RWPE2 (cell line): Measurements from ENCODE around the gene CYP1A2.

ENCODE experiments used
- ATAC-seq: fragments of 200-7000 bp; cut with Tn5 transposase; 3 replicates; pipeline ENCODE4 v1.9.1; 2021; ENCODE audit warnings: low read depth
- DNase-seq: peaks from one replicate; pipeline ENCODE4 v3.0.0-alpha.2; 2020; ENCODE audit warnings: low spot score
- H3K27ac ChIP-seq: fragments of 450-650 bp; 2 replicates; pipeline ENCODE4 v1.5.1; 2017; ENCODE audit warnings: mild to moderate bottlenecking; ENCODE audit not compliant: poor library complexity, severe bottlenecking
- H3K27me3 ChIP-seq: fragments of 250-450 bp; sonication (Bioruptor Pico); 2 replicates; pipeline ENCODE4 v1.5.1; 2021; ENCODE audit warnings: mild to moderate bottlenecking, moderate library complexity; ENCODE audit not compliant: insufficient read depth, poor library complexity, severe bottlenecking
- H3K36me3 ChIP-seq: fragments of 250-450 bp; sonication (Bioruptor Pico); 2 replicates; pipeline ENCODE4 v1.5.1; 2020; ENCODE audit warnings: low read depth, mild to moderate bottlenecking, moderate library complexity
- H3K4me1 ChIP-seq: fragments of 250-450 bp; sonication (Bioruptor Pico); 2 replicates; pipeline ENCODE4 v1.5.1; 2021; ENCODE audit warnings: mild to moderate bottlenecking, moderate library complexity; ENCODE audit not compliant: insufficient read depth, poor library complexity, severe bottlenecking
- H3K4me3 ChIP-seq: fragments of 250-450 bp; sonication (Bioruptor Pico); 2 replicates; pipeline ENCODE4 v1.5.1; 2021; ENCODE audit warnings: mild to moderate bottlenecking, moderate library complexity; ENCODE audit not compliant: severe bottlenecking
- H3K9me3 ChIP-seq: fragments of 250-450 bp; sonication (Bioruptor Pico); 2 replicates; pipeline ENCODE4 v1.5.1; 2021; ENCODE audit warnings: mild to moderate bottlenecking, moderate library complexity; ENCODE audit not compliant: severe bottlenecking
- TF ChIP-seq, protein P1 (sequence below): fragments of 450-650 bp; IDR thresholded peaks from one replicate; pipeline ENCODE4 v1.5.1; 2017; ENCODE audit warnings: mild to moderate bottlenecking, moderate library complexity; ENCODE audit not compliant: poor library complexity, severe bottlenecking

The CYP1A2 gene

DNA sequence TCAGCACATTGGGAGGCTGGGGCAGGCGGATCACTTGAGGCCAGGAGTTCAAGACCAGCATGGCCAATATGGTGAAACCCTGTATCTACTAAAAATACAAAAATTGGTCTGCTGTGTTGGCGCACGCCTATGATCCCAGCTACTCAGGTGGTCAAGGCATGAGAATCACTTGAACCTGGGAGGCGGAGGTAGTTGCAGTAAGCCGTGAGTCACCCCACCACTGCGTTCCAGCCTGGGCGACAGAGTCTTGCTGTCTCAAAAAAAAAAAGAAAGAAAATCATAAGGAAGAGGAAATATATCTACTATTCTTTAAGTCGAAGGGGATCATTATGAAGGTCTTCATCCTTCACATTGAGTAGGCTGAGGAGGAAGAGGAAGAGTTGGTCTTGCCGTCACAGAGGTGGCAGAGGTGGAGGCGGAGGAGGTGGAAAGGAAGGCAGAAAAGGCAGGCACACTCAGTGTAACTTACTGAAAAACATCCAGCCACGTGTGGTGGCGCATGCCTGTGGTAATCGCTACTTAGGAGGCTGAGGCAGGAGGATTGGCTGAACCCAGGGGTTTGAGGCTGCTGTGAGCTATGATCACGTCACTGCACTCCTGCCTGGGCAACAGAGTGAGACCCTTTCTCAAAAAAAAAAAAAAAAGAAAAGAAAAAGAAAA is 47.5 kb downstream of the CYP1A2 start:
- peaks cover 34% of the 10 kb centered on the region for H3K4me1 ChIP-seq
- H3K9me3 ChIP-seq: no peaks in the 10 kb centered on the region
- H3K36me3 ChIP-seq: peaks cover 47% of the 10 kb centered on the region

DNA sequence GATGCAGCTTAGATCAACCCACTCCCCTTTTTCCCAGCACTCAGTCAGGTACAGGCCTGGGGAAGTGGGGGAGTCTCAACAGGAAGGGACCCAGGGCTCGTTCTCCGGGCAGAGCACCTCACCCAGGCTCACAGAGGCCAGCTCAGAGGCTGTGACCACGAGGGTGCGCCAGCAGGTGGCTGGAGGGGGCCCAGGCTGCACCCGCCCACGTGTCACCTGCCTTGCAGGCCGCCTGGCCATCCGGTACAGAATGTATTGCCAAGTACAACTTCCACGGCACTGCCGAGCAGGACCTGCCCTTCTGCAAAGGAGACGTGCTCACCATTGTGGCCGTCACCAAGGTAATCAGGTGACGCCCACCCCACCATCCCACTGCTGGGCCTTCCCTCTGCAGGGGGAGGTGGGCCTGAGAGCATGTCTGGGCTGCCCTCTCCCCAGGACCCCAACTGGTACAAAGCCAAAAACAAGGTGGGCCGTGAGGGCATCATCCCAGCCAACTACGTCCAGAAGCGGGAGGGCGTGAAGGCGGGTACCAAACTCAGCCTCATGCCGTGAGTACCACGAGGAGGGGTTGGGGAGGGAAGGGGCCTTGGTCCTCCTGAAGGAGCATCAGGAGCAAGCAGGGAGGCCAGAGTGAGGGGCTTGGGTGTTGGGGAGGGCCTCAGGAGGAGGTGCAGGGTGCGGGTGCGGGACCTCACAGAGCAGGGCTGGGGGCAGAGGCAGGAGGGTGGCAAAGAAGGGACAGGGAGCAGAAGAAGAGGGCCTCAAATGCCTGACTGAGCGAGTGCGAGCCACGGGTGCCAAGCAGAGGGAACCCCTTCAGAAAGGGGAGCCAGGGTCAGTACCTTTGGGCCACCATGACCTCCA is 50.0 kb downstream of the CYP1A2 start:
- no peak for DNase-seq
- peaks cover 56% of the 10 kb centered on the region for H3K36me3 ChIP-seq
- H3K4me3 ChIP-seq: no peak overlapping the region
- no peaks in the 10 kb centered on the region for H3K9me3 ChIP-seq
- TF ChIP-seq, protein P1, sequence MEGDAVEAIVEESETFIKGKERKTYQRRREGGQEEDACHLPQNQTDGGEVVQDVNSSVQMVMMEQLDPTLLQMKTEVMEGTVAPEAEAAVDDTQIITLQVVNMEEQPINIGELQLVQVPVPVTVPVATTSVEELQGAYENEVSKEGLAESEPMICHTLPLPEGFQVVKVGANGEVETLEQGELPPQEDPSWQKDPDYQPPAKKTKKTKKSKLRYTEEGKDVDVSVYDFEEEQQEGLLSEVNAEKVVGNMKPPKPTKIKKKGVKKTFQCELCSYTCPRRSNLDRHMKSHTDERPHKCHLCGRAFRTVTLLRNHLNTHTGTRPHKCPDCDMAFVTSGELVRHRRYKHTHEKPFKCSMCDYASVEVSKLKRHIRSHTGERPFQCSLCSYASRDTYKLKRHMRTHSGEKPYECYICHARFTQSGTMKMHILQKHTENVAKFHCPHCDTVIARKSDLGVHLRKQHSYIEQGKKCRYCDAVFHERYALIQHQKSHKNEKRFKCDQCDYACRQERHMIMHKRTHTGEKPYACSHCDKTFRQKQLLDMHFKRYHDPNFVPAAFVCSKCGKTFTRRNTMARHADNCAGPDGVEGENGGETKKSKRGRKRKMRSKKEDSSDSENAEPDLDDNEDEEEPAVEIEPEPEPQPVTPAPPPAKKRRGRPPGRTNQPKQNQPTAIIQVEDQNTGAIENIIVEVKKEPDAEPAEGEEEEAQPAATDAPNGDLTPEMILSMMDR: no peak
- peaks cover 30% of the 10 kb centered on the region for H3K4me1 ChIP-seq
- H3K27me3 ChIP-seq: no peaks in the 10 kb centered on the region
- H3K27ac ChIP-seq: peak overlapping the region; percentile 76
- ATAC-seq: no peak

More for the DNA sequence above, 47.5 kb downstream of the CYP1A2 start:
- TF ChIP-seq, protein P1: no peak
- H3K4me3 ChIP-seq: no peak overlapping the region
- no peaks in the 10 kb centered on the region for H3K27me3 ChIP-seq
- ATAC-seq: no peak
- peak overlapping the region; percentile 9 for H3K27ac ChIP-seq
- DNase-seq: no peak

DNA sequence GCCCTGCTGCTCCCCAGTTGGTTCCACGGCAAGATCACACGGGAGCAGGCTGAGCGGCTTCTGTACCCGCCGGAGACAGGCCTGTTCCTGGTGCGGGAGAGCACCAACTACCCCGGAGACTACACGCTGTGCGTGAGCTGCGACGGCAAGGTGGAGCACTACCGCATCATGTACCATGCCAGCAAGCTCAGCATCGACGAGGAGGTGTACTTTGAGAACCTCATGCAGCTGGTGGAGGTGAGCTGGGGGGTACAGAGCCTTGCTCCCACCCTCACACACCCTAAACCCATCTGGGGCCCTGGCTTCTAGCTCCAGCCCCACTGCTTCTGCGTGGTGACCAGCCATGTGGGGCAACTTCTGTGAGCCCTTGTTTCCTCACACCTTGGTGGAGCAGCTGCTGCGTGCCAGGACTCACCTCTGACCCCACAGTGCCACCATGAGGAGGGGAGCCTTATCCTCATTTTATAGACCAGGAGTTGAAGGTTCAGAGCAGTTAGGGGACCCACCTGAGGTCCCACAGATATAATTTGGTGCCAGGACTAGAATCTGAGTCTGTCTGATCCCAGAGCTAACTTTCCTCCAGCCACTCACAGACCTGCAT is 50.7 kb downstream of the CYP1A2 start:
- peak; percentile 6 for ATAC-seq

DNA sequence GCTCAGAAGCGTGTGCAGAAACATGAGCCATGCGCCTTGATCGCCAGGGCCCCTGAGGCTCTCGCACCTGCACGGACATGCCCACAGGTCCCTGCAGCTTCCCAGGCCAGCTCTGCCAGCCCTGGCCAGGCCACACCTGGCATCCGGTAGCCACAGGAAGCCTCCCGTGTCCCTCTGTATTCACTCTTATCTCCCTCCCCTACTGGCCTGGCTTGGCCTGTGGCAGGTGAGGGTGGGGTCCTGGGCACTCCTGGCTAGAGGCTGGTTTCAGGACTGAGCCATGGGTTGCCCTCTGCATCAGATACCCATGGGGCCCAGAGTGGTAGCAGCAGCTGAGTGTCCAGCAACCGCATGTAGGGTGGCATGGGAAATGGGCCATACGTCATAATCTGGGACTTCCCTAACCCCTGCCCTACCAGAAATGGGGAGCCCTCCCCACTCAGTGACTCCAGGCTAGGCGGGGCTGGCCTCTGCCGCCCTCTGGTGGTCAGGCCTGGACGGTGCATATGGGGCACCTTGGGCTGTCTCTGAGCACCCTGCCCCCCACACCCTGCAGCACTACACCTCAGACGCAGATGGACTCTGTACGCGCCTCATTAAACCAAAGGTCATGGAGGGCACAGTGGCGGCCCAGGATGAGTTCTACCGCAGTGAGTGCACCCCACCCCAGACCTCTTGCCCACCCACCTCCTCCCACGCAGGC is 51.4 kb downstream of the CYP1A2 start:
- DNase-seq: peak; percentile 98
- peaks cover 58% of the 10 kb centered on the region for H3K36me3 ChIP-seq
- no peaks in the 10 kb centered on the region for H3K27me3 ChIP-seq
- TF ChIP-seq, protein P1: peak; percentile 100
- H3K4me1 ChIP-seq: peaks cover 24% of the 10 kb centered on the region
- ATAC-seq: peak; percentile 85
- peak overlapping the region; percentile 76 for H3K27ac ChIP-seq
- no peak overlapping the region for H3K4me3 ChIP-seq
- no peaks in the 10 kb centered on the region for H3K9me3 ChIP-seq

More for the DNA sequence above, 50.7 kb downstream of the CYP1A2 start:
- Histone ChIP-seq H3K36me3 (peaks cover 60% of the 10 kb centered on the region), H3K27me3 (no peaks in the 10 kb centered on the region), H3K27ac (peak overlapping the region; percentile 76), H3K4me3 (no peak overlapping the region), H3K9me3 (no peaks in the 10 kb centered on the region), H3K4me1 (peaks cover 28% of the 10 kb centered on the region)
- DNase-seq: no peak
- TF ChIP-seq, protein P1: no peak
